Kasumi-1 (cell line): Measurements from ENCODE around the gene ELFN1.

Experiments used
- DNase-seq, 2 experiments: peaks; one replicate each; lab custom pipeline; 2025; lab: John Stamatoyannopoulos, UW

The ELFN1 gene

DNA sequence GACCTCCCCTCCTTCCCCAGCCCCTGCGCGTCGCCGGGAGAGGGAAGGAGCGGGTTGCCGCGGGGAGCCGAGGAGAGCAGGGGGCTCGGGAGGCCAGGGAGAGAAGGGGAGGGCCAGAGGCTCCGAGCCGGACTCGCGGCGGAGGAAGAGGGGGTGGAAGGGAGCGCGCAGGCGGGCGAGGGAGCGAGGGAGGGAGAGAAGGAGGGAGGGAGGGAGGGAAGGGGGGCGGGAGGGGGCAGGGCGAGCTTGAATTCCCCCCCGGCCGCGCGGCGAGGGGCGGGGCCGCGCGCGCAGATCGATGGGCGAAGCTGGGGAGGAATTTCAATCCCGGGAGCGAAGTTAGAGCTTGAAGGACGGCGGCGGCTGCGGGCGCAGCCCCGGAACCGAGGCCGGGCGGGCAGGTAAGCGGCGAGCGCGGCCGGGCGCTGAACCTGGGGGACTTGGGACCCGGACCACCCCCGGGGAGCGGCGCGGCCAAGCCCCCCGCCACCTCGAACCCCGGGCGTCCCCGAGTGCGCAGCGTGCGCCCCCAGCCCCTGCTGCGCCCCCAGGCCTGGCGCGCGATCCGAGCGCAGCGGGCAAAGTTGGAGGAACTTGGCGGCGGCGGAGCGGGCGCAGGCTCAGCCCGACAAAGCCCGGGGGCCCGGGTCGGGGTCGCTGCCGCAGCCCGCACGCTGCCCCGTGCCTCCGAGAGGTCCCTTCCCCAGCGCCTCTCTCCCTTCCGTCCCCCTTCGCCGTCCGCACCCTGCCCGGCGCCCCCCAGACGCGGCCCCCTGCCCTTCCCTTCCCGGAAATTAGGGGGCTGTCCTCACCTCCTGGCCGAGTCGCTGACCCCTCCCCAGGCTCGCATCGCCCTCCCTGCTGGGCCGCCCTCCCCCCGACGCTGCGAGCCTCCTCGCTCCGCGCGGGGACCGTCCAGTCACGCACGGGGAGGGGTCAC, at the start of gene ELFN1:
Gene ELFN1, plus strand, starts transcription at position 324 of the 940 bp plus-strand sequence. CDS start 74,320 bp downstream, outside the sequence.
- DNase-seq = no peak

- DNase-seq = no peak
Measured at GRCh38 chr7:1620835-1621234, 49.2 kb upstream of the ELFN1 start.

DNA sequence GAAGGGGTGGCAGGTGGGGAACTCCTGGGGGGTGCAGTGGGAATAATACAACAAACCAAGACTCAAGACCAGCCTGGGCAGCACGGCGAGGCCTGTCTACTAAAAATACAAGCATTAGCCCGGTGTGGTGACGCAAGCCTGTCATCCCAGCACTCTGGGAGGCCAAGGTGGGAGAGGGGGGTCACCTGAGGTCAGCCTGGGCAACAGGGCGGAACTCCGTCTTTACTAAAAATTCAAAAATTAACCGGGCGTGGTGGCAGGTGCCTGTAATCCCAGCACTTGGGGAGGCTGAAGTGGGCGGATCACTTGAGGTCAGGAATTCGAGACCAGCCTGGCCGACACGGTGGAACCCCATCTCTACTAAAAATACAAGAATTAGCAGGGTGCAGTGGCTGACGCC, 48.4 kb upstream of the ELFN1 start:
- DNase-seq = no peak

GRCh38 chr7:1622441-1622840, 47.6 kb upstream of the ELFN1 start:
- DNase-seq = no peak

DNA sequence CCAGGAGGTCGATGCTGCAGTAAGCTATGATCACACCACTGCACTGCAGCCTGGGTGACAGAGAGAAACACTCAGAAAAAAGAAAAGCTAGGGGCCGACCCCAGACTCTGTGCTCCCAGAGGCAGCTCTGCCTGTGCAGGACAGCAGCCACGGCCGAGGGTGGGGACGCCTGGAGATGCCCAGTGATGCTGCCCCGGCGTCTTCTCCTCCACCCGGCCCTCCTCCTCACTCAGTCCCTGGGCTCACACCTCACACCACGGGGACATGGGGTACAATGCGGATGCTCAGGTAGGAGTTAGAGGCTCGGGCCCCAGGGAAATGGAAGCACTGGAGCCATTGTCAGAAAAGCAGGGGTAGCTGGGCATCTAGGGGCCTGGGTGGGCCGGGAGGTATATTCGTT, 46.3 kb upstream of the ELFN1 start:
- DNase-seq = no peak

DNA sequence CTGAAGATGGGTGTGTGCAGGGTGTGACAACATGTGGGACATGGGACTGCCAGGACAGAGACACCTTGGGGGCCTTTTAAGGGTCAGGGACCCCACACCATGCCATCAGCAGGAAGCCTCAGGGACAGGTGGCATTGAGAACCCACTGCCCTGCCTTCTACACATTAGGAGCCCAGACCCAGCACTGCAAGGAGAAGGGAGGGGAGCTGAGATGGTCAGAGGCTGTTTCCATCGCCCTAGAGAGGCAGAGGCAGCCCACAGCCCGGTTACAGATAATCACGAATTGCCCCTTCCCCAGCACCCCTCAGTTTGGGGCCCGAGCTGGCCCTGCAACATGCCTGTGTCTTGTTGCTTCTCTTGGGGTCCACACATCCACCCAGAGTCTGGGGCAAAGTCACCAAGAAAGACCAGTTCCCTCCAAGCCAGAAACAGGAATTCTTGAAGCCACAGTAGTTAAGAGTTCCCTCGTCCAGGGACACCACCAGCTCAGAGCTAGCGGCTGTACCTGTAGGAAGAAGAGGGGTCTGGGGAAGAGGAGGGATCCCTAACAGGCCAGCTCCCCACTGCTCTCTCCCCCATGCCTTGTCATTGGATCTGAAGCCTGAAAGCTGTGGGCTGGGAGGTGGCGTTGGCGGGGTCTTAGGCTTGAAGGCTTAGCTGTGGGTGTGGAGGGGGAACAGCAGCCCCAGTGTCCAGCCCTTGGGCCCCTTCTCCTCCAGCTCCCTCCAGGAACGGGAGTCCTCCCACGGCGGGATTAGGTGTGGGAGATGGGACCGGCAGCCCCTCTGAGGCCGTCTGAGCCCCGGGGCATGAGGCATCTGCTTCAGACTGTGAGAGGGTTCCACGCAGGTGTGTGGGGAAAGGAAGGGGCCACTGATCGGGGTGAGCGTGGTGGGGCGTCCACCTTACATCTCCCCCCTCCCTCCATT, 44.8 kb upstream of the ELFN1 start:
- no peak for DNase-seq

GRCh38 chr7:1626769-1627168, 43.3 kb upstream of the ELFN1 start:
- no peak for DNase-seq

DNA sequence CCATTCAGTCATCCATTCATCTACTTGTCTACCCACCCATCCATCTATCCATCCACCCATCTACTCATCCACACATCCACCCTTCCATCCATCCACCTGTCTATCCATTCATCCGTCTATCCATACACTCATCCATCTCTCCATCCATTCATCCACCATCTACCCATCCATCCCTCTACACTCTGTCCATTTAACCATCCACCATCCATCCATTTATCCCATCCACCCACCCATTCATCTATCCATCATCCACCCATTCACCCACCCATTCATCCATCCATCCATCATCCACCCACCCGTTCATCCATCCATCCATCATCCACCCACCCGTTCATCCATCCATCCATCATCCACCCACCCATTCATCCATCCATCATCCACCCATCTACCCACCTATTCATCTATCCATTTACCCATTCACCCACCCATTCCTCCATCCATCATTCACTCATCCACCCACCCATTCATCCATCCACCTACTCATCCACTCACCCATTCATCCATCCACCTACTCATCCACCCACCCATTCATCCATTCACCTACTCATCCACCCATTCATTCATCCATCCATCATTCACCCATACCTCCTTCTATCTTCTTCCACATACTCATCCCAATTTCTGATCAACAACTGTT, 39.3 kb upstream of the ELFN1 start:
- DNase-seq = no peak

DNA sequence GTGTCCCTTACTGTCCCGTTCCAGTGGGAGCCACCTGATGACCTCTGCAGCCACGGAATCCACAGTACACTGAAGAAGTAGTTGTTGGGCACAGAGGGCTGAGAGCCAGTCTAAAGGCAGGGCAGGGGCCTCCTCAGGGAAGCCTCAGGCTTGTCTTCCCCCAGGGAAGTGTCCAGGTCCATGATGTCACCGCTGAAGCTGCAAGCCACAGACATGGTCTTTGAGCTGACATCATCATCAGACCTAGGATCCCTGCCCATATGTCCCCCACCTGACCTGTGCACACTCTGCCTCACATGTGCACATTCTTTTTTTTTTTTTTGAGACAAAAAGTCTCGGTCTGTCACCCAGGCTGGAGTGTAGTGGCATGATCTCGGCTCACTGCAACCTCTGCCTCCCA, 38.4 kb upstream of the ELFN1 start:
- DNase-seq = no peak

GRCh38 chr7:1632506-1632905, 37.6 kb upstream of the ELFN1 start:
- no peak for DNase-seq

- DNase-seq = no peak
Measured at GRCh38 chr7:1632916-1633785, 36.9 kb upstream of the ELFN1 start.

DNA sequence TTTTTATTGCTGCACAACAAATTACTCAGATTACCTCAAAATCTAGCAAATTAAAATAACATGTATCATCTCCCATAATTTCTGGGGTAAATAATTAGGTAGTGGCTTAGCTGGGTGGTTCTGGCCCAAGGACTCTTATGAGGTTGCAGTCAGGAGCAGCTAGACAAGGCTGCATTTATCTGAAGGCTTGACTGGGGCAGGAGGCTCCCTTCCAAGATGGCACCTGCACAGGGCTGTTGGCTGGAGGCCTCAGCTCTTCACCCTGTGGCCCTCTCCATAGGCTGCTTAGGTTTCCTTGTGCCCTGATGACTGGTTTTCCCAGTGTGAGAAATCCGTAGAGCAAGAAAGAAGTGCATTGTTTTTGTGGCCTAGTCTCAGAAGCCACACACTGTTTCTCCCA, 34.7 kb upstream of the ELFN1 start:
- DNase-seq = no peak

DNA sequence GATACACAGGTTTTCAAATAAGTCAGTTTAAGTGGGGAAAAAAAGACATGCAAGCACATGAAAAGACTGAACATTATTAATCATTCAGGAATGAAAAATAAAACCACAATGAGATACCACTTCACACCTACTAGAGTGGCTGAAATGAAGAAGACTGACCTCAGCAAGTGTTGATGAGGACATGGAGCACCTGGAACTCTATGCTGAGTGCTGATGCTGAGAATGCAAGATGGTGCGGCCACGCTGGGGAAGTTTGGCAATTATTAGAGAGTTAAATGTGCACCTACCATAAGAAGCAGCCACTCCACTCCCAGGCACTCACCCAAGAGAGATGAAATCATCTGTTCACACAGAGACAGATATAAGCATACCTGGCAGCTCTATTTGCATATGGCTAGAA, 32.9 kb upstream of the ELFN1 start:
- no peak for DNase-seq

DNA sequence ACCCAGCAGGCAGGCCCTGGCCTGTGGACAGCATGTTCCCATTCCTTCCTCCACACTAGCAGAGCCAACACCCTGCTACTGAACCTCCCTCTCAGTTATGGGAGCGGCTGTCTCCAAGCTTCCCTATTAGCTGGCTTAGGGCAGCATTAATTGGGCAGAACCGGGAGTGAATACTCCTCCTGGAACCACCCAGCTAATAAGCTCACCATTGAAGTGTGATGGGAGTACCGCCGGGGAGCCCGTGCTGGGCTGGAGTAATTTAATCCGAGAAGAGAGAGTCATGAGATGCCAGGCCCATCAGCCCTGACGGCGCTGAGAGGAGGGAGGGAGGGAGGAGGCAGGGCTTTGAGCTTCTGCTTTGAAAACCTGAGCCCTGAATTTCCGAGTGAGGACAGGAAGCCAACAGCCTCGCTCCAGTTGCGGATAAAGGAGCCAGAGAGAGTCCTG, 31.8 kb upstream of the ELFN1 start:
- DNase-seq = no peak

GRCh38 chr7:1639071-1639470, 31.0 kb upstream of the ELFN1 start:
- no peak for DNase-seq

DNA sequence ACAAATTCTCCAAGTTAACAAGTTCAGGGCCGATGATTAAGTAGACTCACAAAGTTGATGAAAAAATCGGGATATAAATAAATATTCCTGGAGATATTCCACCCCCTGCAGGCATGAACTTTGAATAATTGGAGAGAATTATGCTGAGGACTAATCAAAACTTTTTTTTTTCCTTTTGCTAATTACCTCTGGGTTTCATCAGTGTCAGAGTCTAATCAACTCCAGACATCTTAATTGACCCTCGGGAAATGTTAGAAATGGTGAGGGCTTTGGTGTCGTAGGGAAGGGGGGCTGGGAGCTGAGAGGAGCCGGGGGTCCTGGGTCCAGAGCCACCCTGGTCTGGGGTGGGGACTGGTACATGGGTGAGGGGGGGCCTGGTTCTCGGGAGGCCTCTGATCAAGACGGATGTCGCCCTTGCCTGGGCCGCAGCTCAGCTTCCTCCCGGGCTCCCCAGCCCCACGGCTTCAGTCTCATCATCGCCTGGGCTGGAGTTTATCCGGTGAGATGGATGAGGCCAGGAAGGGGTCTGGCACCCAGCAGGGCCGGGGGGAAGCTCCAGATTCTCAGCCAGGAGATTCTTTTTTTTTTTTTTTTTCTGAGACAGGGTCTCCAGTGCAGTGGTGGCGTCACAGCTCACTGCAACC, 30.4 kb upstream of the ELFN1 start:
- no peak for DNase-seq

DNA sequence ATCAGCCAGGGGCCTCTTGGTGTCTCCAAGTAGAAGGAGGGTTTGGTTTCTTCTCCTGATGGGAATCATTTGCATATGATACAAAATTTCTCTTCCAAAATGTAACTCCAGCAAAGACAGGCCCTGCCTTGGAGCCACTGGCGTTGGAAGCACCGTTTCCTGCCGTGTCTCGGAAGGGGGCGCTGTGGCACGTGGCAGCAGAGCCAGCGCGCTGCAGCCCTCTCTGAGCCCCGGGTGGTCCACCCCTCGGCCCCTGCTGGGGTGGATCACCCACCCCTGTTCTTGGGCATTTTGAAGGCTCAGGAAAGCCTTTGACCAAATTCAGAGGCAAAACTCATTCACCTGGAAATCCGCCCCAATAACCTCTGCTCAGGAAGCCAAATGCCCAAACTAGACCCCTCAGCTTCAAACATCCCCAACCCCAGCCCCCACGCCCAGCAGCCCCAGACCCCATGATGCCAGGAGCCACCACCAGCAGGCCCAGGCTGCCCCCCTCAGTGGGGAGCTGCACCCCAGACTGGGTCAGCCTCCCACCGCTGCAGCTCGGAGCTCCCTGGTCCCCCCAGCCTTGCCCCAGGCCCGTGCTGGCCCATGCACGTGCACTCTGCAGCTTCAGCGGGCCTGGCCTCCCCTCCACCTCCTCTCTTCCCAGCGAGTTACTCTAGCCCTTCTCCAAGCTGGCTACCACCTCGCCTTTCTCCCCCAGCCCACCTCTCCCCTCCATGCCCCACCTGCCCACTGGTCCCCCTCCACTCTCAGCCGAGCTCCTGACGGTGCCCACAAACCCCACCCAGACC, 29.5 kb upstream of the ELFN1 start:
- DNase-seq = no peak

DNA sequence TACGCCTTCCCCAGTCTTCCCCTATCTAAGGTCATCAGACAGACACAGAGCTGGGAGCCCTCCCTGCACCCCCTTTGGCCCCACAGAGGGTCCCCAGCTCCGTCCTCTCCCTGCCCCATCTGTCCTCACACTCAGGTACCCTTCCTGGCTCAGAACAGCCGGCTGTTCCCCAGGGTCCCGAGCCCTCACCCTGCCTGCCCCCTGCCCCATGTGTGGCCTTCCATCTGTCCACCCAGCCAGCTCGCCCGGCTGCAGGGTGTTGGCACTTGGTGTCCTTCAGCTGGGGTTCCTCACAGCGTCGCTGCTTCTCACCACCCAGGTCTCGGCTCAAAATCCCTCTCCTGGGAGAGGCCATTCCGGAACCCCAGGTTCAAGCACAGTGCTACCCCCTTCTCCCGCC, 28.9 kb upstream of the ELFN1 start:
- no peak for DNase-seq

GRCh38 chr7:1641661-1642260, 28.3 kb upstream of the ELFN1 start:
- DNase-seq = no peak
